HG03565 (cell line): Measurements from ENCODE around the gene LMO1.

Experiments used
- ATAC-seq: cut with Tn5 transposase; IDR thresholded peaks from one replicate; pipeline ENCODE4 v1.9.1; 2021; ENCODE audit warnings: mild to moderate bottlenecking, moderate library complexity; ENCODE audit not compliant: unreplicated experiment

Gene LMO1

DNA sequence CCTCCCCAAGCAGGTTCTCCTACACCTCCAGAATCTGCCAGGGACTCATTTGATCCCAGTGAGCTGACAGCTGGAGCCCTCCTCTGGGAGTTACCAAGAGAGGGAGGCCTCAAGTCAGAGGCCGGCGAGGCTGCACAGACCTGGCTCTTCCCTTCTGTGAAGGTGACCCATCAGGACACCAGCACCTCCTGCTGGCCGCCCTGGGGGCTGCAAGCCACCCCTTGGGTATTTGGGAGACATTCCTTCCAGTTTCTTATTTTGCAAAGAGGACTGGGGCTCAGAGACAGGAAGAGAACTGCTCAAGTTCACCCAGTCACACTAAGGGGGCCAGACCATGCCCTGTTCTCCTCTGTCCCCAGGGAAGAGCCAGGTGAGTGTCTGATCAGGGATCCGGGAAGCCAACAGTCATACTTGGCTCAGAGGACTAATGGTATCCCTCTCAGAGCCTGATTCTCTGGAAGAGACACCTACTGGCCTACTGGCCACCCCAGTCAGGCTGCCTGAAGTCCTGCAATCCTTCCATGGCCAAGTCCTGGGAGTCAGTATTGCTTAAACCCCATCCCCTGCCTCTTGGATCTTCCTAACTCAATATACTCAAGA is 54.4 kb downstream of the LMO1 start:
- ATAC-seq: no peak

DNA sequence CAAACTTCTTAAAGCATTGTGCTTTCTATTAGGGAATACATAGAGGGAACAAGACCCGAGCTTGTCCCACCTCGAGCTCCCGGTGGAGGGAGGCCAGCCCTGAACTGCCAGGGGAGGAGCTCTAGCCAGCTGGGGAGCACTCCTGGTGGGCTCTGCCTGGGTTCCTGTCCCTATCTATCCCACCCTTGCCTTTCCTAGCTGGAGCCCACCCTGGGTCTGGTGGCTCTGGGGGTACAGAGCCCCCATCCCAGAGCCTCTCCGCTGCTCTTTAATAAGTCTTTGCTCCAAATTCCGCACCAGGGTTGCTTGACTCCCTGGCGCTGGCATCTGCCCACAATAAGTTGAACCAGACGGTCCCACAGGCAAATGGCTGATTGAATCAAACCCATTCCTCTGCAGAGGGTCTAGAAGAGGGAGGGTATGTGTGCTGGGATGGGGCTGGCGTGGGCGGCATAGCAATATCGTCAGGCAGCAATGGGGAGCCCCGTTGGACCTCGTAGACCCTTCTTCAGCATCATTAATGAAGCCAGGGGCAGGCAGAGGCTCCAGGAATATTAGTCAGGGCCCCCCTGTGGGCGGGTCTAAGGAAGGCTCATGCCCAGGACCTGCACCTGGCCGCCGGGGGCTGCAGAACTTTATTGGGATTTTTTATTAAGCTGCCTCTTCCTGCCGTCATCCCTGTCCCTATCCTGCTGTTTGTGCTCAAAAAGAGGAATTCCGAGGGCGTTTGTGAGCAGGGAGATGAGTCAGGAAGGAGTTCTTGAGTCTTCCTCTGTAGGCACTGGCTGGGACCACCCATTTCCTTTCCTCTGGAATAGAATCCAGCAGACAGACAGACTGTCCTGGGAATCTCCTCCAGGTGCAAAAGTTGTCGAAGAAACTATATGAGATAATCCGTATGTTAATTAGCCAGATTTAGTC is 56.3 kb downstream of the LMO1 start:
- no peak for ATAC-seq

DNA sequence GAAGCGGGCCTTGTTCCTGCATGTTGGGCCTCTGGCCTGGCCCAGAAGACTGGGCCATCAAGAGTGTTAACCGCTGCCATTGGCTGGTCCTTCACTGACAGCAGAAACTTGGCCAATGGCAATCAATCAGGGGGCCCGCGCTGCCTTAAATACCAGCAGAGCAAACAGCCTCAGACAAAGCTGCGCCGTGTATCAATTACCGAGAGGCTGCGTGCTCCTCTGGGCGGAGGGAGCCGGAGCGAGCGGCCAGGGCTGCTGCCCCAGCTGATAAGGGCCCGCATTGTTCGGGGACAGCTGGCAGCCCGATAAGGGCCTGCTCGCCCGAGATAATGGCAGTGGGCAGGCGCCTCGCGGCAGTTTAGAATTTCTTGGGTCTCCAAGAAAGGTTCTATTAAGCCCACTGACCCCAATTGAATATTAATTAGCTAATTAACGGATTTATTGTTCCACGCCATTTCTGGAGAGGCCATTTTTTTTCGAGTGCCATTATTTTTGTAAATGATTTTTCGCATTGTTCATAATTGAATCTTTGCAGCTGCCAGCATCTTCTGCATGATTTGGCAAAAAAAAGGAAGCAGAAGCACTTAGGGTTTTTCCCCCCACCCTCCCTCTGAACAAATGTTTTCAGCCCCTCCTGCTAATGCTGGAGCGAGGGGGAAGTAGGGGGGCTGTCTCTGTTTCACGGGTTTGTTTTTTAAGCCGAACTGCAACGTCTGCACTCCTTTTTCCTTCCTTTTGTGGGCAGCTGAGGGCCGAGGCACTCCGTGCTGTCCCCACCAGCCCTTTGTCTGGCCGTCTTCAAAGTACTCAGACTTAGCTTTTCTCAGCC is 57.2 kb downstream of the LMO1 start:
- ATAC-seq: no peak

DNA sequence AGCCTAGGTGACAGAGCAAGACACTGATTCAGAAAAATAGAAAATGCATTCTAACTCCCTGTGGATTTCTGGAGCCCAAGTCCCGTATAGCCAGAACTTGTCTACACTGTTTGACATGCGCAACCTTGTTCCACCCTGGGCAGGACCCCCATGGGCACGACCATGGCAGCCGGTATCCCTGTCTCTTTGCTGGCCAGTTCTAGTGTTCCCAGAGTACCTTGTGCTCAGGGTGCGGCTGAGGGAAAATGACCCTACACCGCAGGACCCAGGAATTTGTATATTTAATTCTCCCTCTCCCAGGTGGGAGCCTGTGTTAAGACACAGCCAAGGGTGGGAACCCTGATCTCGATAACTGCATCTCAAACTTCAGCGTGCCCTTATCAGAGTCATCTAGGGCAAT is 58.1 kb downstream of the LMO1 start:
- no peak for ATAC-seq

DNA sequence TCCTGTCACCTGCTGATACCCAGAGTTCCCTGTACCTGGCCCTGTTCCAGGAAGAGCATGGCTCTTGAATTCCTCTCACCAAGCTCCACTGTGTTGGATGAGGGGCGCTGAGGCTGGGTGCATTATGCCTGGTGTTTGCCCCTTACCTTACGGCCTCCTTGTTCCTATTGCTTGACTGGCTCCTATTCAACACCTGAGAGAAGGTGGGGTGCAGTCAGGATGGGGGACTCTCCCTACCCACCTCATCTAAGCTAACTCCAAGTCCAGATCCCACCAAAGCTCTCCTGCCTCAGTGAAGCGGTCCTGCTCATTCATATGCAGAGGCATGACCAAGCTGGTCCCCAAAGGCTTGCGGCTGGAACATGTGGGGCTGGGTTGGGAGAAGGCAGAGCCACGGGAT is 59.1 kb downstream of the LMO1 start:
- ATAC-seq: no peak

DNA sequence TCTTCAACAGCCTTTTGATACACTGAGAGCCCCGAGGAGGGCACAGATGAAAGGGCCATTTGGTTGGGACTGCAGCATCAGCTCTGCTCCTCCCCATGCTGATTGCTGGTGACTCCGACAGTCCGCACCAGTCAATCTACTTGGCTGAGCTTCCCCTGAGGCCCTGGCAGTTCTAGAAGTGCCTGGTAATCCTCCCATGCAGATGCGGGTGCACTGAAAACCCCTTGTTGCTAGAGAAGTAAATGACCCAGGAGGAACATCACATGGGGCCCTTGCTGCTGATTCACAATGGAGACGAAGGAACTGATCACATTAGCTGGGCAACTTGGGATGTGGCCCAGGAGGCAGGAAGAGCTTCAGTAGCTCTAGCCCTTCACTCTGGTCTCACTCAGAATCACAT is 59.7 kb downstream of the LMO1 start:
- ATAC-seq: no peak

DNA sequence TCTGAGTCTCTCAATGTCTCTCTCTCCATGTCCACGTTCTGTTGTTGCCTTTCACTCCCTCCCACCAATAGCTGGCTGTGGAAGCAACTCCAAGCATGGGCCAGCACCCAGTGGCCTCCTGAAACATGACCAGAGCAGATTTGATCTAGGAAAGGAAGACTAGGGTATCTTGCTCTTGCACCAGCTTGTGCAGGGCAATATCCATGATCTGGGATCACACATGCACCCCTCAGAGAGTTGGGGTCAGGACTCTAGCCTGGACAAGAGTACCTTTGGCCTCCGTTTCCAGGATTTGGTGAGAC is 60.3 kb downstream of the LMO1 start:
- ATAC-seq: no peak

DNA sequence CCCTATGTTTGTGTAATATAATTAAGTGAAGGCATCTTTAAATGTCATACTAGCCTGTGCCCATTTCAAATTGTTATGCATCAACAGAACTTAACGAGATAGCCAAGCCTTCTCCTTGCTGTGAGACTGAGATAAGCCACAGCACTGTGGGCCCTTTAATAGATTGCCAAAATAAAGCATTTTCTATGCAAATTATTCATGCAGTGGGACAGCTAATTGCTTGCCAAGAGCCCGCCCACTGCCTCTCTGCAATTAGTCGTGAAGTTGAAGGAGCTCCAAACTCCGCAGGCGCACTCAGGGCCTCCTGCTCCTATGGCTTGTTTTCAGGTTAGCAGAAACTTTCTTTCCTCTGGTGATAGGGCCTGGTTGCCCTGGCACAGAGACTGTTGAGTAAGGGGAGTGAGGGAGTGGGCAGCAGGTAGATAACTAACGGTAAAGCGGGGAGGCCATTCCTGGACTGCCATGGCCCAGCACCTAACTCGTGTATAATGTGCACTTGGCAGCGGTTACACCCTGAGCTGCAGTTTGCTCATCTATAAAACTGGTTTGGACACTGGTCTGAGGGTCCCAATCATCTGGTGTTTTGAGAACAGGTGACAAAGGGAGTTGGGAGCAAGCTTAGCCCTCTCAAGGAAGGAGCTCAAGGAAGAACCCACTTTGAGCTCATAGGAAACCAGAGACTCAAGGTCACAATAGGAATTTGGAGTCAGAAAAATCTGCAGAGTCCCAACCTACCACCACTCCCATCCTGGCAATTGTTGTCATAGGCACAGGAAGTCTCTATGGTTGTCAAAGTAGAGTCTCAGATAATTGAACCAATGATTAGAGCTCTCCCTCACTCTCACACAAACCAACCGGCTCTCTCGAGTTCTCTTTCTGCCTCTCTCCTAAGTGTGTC is 60.9 kb downstream of the LMO1 start:
- ATAC-seq: no peak

DNA sequence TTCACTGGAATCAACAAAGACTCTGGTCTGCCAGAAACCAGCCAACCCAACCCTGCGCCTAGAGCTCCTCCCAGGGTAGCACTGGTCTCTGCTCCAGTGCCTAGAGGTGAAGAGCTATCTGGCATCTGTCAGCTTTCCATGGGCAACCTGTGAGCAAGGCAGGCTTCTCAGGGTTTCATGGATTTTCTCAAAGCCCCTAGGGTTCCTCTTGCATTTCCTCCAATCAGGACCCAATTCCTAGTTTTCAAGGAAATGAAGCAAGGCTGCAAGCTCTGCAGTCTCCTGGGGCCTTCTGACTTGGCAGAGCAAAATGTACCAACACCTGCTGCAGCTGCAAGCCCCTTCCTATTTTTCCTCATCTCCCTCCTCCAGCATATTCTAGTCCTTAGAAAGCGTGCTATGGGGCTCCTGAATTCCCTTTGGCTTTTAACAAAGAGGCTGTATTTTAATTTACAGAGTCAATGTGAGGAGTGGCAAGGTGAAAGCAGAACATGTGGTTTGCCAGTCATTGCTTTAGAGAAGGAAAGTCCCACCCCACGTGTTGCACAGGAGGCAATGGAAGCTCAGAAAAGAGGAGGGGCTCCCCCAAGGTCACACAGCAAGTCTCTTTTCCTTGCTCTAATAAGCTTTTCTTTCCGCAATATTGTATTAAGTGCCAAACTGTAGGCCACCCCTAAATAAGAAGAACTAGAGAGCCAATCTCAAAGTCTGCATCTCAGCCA is 61.9 kb downstream of the LMO1 start:
- ATAC-seq: no peak

DNA sequence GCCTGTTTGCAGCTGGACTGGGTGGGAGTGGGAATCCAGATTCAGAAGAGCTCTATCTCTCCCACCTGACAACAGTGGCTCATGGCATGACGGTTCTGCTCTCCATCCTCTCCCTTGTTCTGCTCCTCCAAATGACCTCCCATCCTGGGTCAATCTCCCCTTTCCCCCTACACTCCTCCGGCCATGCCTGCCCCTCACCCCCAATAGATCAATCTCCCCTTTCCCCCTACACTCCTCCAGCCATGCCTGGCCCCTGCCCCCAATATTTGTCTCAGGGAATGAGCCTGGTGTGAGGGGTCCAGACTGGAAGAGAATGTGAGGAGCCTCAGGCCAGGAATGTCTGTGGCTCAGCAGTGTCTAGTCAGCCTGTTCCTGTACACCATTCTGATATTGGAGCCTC is 64.0 kb downstream of the LMO1 start:
- no peak for ATAC-seq

DNA sequence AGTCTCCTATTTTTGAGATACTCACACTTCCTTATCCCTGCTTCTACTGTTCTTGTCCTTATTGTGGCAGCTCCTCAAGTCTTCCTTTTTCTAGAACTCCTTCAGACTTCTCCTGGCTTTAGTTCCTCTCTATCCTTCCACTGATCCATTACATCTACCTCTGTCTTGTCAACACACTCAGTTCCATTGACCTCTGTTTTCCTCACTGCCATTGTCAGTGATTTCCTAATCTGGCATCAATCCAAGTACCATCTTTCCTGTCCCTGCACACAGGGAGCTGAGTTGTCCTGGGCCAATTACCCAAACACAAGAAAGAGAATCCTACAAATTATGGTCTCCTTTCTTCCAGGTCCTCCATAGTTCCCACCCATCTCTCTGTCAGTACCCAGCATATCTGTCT is 66.9 kb downstream of the LMO1 start:
- ATAC-seq: no peak

DNA sequence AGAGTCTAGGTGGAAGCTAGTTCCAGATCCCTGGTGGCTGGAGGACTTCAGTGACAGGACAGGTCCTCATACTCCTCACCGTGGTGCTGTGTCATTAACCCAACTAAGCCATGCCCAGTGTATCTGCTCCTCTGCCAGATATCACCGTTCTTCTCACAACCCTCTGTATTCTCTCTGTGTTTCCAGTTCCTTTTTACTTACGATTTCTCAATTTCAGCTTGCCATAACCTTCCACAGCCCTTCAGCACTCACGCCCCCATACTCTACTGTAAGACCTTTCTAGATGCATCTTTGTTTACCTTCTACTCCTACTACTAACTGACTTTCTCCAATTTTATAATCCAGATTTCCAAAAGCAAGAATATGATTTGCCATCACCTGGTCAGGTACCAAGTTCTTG is 68.7 kb downstream of the LMO1 start:
- ATAC-seq: no peak

DNA sequence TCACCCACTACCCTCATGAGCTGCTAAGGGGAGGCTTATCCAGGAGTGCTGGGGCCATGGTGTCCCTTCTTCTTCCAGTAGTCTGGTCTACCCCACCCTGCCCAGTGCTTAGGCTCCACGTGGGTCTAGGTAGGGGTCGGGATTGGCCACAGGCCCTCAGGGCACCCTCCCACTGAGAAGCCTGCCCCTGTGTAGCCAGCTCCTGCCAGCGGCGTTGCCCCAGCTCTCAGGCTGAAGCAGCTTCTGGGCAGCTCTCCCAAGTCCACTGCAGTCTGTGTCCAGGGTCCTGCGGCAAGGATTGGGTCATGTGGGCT is 70.8 kb downstream of the LMO1 start:
- ATAC-seq: no peak

DNA sequence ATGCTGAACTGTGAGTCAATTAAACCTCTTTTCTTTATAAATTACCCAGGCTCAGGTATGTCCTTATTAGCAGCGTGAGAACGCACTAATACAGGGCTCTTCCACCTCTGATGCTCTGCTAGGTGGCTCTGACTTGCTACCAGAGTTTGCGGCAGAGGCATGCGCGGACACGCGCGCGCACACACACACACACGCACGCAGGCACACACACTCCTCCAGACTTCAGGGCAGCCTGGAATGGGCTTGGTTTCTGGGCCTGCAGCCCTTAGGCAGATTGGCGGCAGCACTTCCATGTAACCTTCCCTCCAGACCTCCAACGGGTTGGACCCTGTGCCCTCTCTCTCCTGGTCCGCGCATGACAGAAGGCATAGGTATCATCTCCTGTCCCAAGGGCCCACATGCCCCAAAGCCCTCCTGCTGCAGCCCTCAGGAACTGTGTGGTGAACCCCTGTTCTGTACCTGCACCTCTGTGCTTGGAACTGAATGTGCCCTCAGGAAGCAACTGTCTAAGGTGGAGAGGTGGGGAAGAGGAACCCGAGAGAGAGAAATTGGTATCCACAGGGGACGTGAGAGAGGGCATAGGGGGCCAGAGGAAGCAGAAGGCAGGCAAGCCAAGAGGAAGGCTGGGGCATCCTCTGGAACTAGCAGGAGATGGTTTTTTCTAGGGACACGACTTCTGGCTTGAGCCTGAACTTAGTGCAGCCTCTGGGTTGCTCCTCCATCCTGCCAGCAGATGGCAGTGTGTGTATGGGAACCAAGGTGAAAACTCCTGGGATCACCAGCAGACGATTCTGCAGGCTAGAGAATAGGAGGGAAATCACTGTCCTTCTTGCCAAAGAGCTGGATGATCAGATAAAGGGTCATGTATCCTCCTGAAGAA is 71.4 kb downstream of the LMO1 start:
- ATAC-seq: no peak

DNA sequence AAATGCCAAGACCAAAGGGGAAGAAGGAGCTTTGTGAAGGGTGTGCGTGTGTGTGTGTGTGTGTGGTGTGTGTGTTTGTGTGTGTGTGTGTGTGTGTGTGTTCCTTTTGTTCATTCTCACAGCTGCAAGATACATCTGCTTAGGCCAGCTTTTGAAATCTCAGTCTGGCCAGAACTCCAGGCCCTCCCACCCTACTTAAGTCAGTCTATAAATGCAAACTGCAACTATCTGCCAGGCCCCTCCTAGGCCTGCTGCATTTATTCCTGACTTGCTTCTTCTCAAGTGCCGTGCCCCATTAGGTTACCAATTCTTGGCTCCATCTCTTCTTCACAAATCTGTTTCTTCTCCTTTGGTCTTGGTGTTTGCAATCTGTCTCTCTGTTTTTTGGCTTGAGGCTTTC is 73.2 kb downstream of the LMO1 start:
- ATAC-seq: no peak

DNA sequence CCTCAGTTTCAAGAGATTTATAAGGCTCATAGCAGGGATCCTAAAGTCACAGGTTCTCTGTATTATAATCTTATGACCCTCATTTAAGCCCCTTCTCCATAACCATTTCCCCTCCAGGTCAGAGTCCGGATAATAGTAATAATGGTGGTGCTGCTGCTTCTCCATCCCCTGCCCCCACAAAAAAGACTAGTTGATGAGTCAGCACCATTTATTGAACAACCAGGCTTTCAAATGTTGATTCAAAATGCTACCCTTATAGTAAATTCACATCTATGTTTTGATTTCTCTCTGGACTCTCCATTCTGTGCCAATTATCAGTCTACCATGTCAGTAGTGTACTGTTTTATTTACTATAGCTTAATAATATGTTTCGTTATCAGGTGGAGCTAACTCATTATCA is 77.2 kb downstream of the LMO1 start:
- no peak for ATAC-seq

DNA sequence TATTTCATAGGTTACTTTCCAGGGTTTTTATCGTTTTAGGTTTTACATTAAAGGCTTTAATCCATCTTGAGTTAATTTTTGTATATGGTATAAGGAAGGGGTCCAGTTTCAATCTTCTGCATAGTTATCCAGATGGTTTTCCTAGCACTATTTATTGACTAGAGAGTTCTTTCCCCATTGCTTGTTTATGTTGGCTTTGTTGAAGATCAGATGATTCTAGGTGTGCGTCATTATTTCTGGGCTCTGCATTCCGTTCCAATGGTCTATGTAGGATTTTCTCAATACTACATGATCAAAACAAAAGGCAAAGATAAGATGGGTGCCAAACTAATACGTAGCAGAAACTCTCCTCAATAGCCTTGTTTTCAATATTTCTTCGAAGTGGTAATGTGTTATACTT is 80.6 kb downstream of the LMO1 start:
- no peak for ATAC-seq

DNA sequence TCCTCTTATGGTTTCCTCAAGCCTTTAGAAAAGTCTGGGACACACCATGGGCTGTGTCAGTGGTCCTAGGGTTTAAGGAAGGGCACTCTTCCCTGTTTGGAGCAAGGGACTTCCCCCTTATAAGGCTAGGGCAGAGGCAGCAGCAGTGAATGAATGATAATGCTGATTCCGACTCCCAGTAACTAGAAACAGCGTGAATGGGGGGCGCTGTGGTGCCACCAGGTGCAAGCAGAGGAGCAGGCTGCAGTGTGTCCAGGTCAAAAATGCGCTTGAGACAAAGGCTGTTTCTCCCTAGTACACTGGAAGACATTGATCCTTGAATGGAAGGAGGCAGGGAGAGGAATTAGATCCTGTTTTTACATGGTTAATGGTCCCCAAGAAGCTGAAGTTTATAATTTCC is 83.2 kb downstream of the LMO1 start:
- ATAC-seq: no peak

DNA sequence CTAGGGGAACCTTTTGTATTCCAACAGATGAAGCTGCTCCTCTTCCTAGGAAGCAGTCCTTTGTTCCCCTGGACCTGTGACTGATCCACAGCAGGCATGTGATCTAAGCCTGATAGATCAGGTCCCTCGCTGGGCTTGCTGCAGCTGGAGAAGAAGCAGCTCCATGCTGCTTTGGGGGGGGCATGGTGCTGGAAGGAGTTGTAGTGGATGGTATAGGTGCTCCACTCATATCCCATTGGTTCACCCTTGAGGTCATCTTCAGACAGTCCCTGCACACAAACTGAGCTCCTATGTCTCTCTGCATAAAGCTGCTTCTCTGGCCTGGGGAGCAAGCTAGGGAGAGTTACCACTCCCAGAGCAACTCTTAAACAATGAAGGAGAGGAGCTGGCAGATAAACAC is 85.4 kb downstream of the LMO1 start:
- no peak for ATAC-seq

DNA sequence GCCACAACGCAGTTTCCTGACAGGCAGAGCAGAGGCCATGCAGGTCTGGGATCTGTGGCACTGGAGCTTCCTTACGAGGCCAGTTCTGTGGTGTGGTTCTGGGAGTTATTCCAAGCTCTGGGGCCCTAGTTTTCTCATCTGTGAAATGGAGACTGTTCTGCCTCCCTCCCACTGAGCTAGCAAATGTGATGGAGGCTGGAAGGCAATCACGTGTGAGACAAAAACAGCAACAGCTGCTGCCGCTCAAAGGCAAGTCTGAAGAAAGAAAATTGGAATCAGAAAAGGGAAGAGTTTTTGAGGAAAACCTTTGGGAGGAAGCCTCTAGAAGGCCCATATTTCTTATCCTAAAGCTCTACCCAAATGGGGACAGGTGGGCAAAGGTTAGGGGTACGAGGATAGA is 86.5 kb downstream of the LMO1 start:
- no peak for ATAC-seq
